ENCODE measurements around the gene SCAMP4. TPM values are rescaled to one million over a fixed set of nuclear protein-coding genes. Genes with fewer than 3 reads are reported as not detected.

Gene SCAMP4
- total and polyA plus RNA-seq, 5 donors from 2014 or later, result 8.2 to 20.8 (median 11.4) TPM

- Histone ChIP-seq H3K27me3 (ENCODE audit: control insufficient read depth, insufficient read depth, low read length) (no peaks in the 10 kb centered on the region), H3K27ac (ENCODE audit: insufficient read depth, low read length, poor library complexity, severe bottlenecking) (peak within 1 kb of the TSS; percentile 96), H3K4me1 (ENCODE audit: control insufficient read depth, insufficient read depth, low read length, poor library complexity, severe bottlenecking) (peaks cover 33% of the 10 kb centered on the region), H3K36me3 (ENCODE audit: control insufficient read depth, insufficient read depth, low read length) (no peaks in the 10 kb centered on the region), H3K4me3 (ENCODE audit: low read depth, low read length) (peak within 1 kb of the TSS; percentile 76), H3K9me3 (ENCODE audit: control insufficient read depth in 2 of 2, low read length in 2 of 2) (no peaks in the 10 kb centered on the region)
- no peaks in the 10 kb centered on the region for H3K36me3 Mint-ChIP-seq
- no peaks in the 10 kb centered on the region for H3K9me3 Mint-ChIP-seq
- H3K27ac Mint-ChIP-seq, result peak within 1 kb of the TSS; percentile 95 to 99 (median 98)
- H3K27me3 Mint-ChIP-seq, result peaks cover 12% of the 10 kb centered on the region
- no peak for DNase-seq
- H3K4me1 Mint-ChIP-seq, result peaks cover 6 to 31% (median 17%) of the 10 kb centered on the region in 4 donors
- peak; percentile 60 to 61 for ATAC-seq (ENCODE audit: low read depth in 2 of 2)
- peak within 1 kb of the TSS; percentile 92 to 97 (median 96) for H3K4me3 Mint-ChIP-seq
These were observed 36.2 kb downstream of the SCAMP4 start, which contains the start of gene CSNK1G2 for GRCh38 chr19:1941146-1942077. TSS of gene CSNK1G2 (plus strand) at chr19:1941172. CDS start at chr19:1969773, 28,601 bp downstream.

DNA sequence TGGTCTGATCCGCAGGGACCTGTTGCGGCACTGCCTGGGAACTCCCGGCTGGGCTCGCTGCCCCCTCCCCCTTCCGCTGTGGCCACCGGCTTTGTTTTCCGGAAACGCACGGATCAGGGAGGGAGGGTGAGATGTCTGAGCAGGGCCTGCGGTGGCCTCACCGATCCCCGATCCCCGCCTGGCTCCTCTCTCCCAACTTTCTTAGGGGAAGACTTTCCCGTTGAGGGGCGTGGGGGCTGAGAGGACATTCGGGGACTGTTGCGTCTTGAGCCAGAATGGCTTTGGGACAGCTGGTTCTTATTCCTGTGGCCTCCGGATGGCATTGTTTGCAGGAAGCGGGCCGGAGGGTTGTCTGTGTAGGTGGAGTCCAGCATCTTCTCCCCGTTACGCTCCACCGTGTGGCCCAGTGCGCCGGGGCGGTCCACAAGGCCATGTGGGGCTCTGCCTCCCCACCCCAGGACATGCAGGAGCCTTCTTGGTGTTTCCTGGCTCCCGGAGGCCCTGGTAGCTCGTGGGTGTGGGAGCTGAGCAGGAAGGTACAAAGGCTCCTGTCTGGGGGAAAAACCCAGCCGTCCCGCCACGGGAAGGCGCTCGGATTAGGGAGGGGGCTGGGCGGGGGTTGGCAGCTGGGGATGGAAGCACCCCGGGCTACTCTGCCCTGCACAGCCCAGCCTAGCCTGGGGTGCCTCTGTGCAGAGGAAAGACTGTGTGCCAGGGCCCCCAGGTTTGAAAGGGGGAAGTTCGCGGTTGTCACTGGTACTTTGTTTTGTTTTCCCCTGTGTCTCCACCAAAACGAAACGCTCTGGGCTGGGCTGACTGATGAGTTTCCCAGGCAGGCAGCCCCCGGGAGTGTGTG is 37.1 kb downstream of the SCAMP4 start:
- DNase-seq (peak; percentile 59 to 76 (median 69)), ATAC-seq (ENCODE audit: low read depth in 2 of 2) (peak; percentile 30 to 35)
- H3K27ac Mint-ChIP-seq, result peak overlapping the region; percentile 95 to 98 (median 95)
- H3K9me3 Mint-ChIP-seq, result no peaks in the 10 kb centered on the region
- Histone ChIP-seq H3K4me1 (ENCODE audit: control insufficient read depth, insufficient read depth, low read length, poor library complexity, severe bottlenecking) (peaks cover 33% of the 10 kb centered on the region), H3K36me3 (ENCODE audit: control insufficient read depth, insufficient read depth, low read length) (peaks cover 3% of the 10 kb centered on the region), H3K27me3 (ENCODE audit: control insufficient read depth, insufficient read depth, low read length) (no peaks in the 10 kb centered on the region), H3K27ac (ENCODE audit: insufficient read depth, low read length, poor library complexity, severe bottlenecking) (peak overlapping the region; percentile 90), H3K9me3 (ENCODE audit: control insufficient read depth in 2 of 2, low read length in 2 of 2) (no peaks in the 10 kb centered on the region), H3K4me3 (ENCODE audit: low read depth, low read length) (peak overlapping the region; percentile 76)
- H3K4me1 Mint-ChIP-seq, result peaks cover 6 to 34% (median 16%) of the 10 kb centered on the region in 4 donors
- H3K36me3 Mint-ChIP-seq, result no peaks in the 10 kb centered on the region
- peak overlapping the region; percentile 89 to 97 (median 94) for H3K4me3 Mint-ChIP-seq
- H3K27me3 Mint-ChIP-seq, result peaks cover 12% of the 10 kb centered on the region

DNA sequence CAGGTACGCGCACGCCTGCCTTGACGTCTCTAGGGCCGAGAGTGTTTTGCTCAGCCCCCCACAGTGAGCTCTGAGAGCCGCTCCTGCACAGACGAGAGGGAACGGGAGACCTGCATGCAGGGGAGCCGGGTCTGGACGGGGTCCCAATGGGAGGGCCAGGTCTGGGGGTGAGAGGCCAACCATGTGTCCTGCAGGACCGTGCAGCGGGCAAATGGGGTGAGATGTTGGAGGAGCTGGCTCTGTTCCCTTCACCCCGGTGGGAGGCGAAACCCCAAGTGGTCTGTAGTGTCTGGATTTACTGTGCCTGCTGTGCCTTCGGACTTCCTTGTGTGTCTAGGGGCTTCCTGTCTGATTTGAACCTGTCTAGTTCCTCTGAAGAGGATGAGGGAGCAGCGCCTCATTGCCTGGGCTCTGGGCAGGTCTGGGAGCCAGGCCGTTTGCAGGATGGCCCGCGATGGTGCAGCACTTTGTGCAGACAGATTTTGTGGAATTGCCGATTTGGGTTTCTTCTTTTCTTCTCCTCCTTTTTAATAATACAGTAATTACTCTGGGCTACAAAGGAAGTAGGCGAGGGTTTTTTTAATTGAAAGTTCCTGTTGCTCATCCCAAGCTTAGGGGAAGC is 37.8 kb downstream of the SCAMP4 start:
- ATAC-seq (ENCODE audit: low read depth in 2 of 2), result no peak
- Histone ChIP-seq H3K27me3 (ENCODE audit: control insufficient read depth, insufficient read depth, low read length) (no peaks in the 10 kb centered on the region), H3K4me3 (ENCODE audit: low read depth, low read length) (peak overlapping the region; percentile 68), H3K36me3 (ENCODE audit: control insufficient read depth, insufficient read depth, low read length) (peaks cover 3% of the 10 kb centered on the region), H3K27ac (ENCODE audit: insufficient read depth, low read length, poor library complexity, severe bottlenecking) (peak overlapping the region; percentile 90), H3K9me3 (ENCODE audit: control insufficient read depth in 2 of 2, low read length in 2 of 2) (no peaks in the 10 kb centered on the region), H3K4me1 (ENCODE audit: control insufficient read depth, insufficient read depth, low read length, poor library complexity, severe bottlenecking) (peaks cover 33% of the 10 kb centered on the region)
- Mint-ChIP-seq H3K36me3 (no peaks in the 10 kb centered on the region), H3K27ac (peak overlapping the region; percentile 95 to 98 (median 95)), H3K27me3 (peaks cover 12% of the 10 kb centered on the region), H3K9me3 (no peaks in the 10 kb centered on the region), H3K4me1 (peaks cover 6 to 34% (median 16%) of the 10 kb centered on the region in 4 donors), H3K4me3 (peak overlapping the region; percentile 89 to 97 (median 94))
- DNase-seq, result no peak

DNA sequence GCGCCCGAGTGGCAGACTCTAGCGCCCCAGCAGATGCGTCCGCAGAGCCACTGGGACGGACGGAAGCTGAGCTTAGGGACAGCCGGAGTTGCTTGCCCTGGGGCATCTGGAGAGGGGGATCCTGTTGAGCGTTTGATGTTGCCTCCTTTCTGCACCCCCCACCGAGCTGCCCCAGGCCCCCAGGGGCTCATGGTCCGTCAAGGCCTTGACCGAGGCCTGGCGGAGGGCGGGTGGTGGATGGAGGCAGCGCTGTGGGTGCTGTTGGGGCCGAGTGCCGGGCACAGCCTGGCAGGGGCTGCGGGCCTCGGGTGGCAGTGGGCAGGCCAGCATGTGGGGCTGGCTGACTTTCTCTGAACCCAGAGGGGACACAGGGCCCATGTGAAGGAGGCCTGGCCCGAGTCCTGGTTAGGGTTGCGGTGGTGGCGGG is 38.5 kb downstream of the SCAMP4 start:
- peaks cover 12% of the 10 kb centered on the region for H3K27me3 Mint-ChIP-seq
- H3K27ac Mint-ChIP-seq, result peak overlapping the region in 2 of 3 donors; percentile 95 to 98
- Histone ChIP-seq H3K4me1 (ENCODE audit: control insufficient read depth, insufficient read depth, low read length, poor library complexity, severe bottlenecking) (peaks cover 33% of the 10 kb centered on the region), H3K27me3 (ENCODE audit: control insufficient read depth, insufficient read depth, low read length) (no peaks in the 10 kb centered on the region), H3K27ac (ENCODE audit: insufficient read depth, low read length, poor library complexity, severe bottlenecking) (peak overlapping the region; percentile 90), H3K4me3 (ENCODE audit: low read depth, low read length) (no peak overlapping the region), H3K36me3 (ENCODE audit: control insufficient read depth, insufficient read depth, low read length) (peaks cover 3% of the 10 kb centered on the region), H3K9me3 (ENCODE audit: control insufficient read depth in 2 of 2, low read length in 2 of 2) (no peaks in the 10 kb centered on the region)
- ATAC-seq (ENCODE audit: low read depth in 2 of 2) (no peak), DNase-seq (no peak)
- H3K9me3 Mint-ChIP-seq, result no peaks in the 10 kb centered on the region
- peaks cover 6 to 37% (median 17%) of the 10 kb centered on the region in 4 donors for H3K4me1 Mint-ChIP-seq
- no peaks in the 10 kb centered on the region for H3K36me3 Mint-ChIP-seq
- peak overlapping the region; percentile 89 to 97 (median 94) for H3K4me3 Mint-ChIP-seq

DNA sequence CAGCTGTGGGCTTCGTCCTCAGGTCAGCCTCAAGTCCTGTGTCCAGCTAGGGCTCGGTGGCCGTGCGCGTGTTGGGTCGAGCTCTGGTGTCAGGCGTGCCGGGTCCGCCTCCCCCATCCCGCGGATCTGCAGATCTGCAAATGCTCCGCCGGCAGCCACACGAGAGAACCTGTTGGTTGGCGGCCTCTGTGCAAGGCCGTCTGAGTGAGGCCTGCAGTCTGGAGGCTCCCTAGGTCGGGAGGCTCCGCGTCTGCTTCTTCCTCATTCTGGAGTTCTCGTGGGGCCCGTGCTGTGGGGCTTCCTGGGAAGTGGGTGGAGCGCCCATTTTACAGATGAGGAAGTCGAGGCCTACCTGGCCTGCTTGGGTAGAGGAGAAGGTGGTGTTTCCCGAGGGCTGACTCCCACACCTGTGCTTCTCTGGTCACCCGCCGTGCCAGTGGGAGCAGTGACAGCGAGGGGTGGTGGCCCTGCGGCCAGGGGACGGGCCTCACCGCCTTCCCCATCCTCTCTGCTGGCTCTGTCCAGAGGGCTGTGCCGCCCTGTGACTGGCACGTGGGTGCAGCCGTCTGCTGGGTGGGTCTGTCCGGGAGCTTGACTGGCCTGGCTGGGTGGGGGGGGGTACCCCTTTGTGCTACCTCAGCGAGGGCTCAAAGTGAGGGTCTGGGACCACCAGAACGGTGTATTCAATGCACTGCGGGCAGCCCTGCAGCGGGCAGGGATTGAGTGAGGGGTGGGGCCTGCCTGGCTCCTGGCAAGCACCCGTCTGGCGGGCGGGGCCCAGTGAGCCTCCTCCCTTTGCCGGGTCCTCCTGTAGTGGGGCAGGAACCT is 39.1 kb downstream of the SCAMP4 start:
- H3K9me3 ChIP-seq (ENCODE audit: control insufficient read depth in 2 of 2, low read length in 2 of 2), result no peaks in the 10 kb centered on the region
- H3K27ac ChIP-seq (ENCODE audit: insufficient read depth, low read length, poor library complexity, severe bottlenecking), result peak overlapping the region; percentile 90
- H3K36me3 ChIP-seq (ENCODE audit: control insufficient read depth, insufficient read depth, low read length), result peaks cover 3% of the 10 kb centered on the region
- DNase-seq, result no peak
- H3K27me3 ChIP-seq (ENCODE audit: control insufficient read depth, insufficient read depth, low read length), result no peaks in the 10 kb centered on the region
- H3K4me3 ChIP-seq (ENCODE audit: low read depth, low read length), result no peak overlapping the region
- H3K4me1 Mint-ChIP-seq, result peaks cover 6 to 43% (median 21%) of the 10 kb centered on the region in 4 donors
- peaks cover 12% of the 10 kb centered on the region for H3K27me3 Mint-ChIP-seq
- ATAC-seq (ENCODE audit: low read depth in 2 of 2), result no peak
- no peaks in the 10 kb centered on the region for H3K9me3 Mint-ChIP-seq
- H3K36me3 Mint-ChIP-seq, result no peaks in the 10 kb centered on the region
- H3K27ac Mint-ChIP-seq, result peak overlapping the region in 1 of 3 donors; percentile 83
- H3K4me1 ChIP-seq (ENCODE audit: control insufficient read depth, insufficient read depth, low read length, poor library complexity, severe bottlenecking), result peaks cover 33% of the 10 kb centered on the region
- H3K4me3 Mint-ChIP-seq, result peak overlapping the region in 3 of 4 donors; percentile 21 to 67 (median 35)

DNA sequence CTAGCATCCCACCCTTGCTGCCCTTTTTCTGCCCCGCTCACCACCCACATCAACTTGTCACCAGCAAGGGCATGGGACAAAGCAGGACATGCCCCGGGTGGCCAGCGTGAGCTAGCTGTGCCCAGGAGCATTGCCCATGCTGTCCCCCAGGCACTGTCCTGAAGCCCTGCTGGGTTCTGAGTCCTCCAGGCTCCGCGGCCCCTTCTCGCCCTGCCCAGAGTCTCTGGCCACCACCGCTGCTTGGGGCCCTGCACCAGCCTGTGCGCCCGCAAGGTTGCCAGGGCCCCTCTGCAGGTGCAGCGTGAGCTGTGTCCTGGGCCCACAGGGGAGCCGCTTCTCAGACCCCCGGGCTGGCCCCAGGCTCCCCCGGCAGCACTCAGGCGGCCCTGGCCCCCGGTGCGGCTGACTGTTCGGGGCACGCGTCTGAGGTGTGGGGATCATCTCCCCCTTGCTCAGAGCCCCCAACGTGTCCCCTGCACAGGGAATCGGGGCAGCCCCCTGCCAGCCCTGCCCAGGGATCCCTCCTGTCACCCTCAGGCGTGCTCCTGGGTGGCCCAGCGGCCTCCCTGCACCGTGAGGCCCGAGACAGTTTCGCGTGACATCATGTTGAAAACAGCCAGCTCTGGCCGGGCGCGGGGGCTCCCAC is 39.8 kb downstream of the SCAMP4 start:
- Histone ChIP-seq H3K27ac (ENCODE audit: insufficient read depth, low read length, poor library complexity, severe bottlenecking) (no peak overlapping the region), H3K4me1 (ENCODE audit: control insufficient read depth, insufficient read depth, low read length, poor library complexity, severe bottlenecking) (peaks cover 30% of the 10 kb centered on the region), H3K9me3 (ENCODE audit: control insufficient read depth in 2 of 2, low read length in 2 of 2) (no peaks in the 10 kb centered on the region), H3K27me3 (ENCODE audit: control insufficient read depth, insufficient read depth, low read length) (no peaks in the 10 kb centered on the region), H3K36me3 (ENCODE audit: control insufficient read depth, insufficient read depth, low read length) (peaks cover 5% of the 10 kb centered on the region), H3K4me3 (ENCODE audit: low read depth, low read length) (no peak overlapping the region)
- peaks cover 10% of the 10 kb centered on the region for H3K27me3 Mint-ChIP-seq
- ATAC-seq (ENCODE audit: low read depth in 2 of 2), result no peak
- peaks cover 2 to 40% (median 18%) of the 10 kb centered on the region in 4 donors for H3K4me1 Mint-ChIP-seq
- no peaks in the 10 kb centered on the region for H3K9me3 Mint-ChIP-seq
- H3K27ac Mint-ChIP-seq, result no peak overlapping the region
- DNase-seq, result no peak
- H3K36me3 Mint-ChIP-seq, result no peaks in the 10 kb centered on the region
- H3K4me3 Mint-ChIP-seq, result peak overlapping the region in 1 of 4 donors; percentile 29
